HG03025 (cell line): ENCODE measurements around the gene MED29.
"Not testable (repeated sequence)": the region's sequence is repeated elsewhere in the genome, so short reads cannot be mapped to it uniquely, and the experiment has no call there.

Experiments used
- ATAC-seq: cut with Tn5 transposase; IDR thresholded peaks from one replicate; pipeline ENCODE4 v1.9.1; 2021; ENCODE audit warnings: mild to moderate bottlenecking, moderate library complexity; ENCODE audit not compliant: unreplicated experiment, low FRiP score

The MED29 gene

DNA sequence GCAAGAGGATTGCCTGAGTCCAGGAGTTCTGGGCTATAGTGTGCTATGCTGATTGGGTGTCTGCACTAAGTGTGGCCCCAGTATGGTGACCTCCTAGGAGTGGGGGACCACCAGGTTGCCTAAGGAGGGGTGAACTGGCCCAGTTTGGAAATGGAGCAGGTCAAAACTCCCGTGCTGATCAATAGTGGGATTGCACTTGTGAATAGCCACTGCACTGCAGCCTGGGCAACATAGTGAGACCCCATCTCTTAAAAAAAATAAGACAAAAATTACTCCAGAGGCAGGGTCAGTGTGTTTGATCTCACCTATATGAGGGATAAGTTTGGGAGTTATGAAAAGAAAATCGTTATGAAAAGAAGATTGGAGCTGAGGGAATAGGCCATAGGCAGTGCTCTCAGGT, 22.0 kb upstream of the MED29 start:
- no peak for ATAC-seq

DNA sequence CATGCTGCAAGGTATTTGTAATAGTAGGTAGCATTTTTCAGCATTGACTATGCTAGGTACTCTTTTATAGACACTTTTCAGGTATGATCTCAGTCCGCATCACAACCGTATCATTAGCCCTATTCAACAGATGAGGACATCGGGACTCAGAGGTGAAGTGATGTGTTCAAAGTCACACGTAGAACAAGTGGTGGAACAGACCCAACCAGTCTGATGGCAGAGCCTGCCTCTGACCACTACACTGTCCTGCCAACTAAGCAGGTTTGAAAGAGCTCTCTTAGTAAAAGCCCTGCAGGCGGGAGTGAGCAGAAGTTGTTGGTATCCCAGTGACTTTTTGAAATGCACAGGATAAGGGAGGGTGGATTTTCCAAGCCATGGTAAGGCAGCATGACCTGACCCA, 20.4 kb upstream of the MED29 start:
- ATAC-seq = no peak

- no peak for ATAC-seq
These were observed 19.0 kb upstream of the MED29 start for GRCh38 chr19:39372047-39372802.

- ATAC-seq = no peak
These were observed 18.2 kb upstream of the MED29 start for GRCh38 chr19:39372941-39373340.

- ATAC-seq = no peak
These were observed 15.2 kb upstream of the MED29 start for GRCh38 chr19:39375929-39376328.

GRCh38 chr19:39377373-39378362, 13.5 kb upstream of the MED29 start:
- no peak for ATAC-seq

GRCh38 chr19:39379366-39379765, 11.8 kb upstream of the MED29 start:
- not testable (repeated sequence) for ATAC-seq

GRCh38 chr19:39379865-39380396, 11.2 kb upstream of the MED29 start:
- ATAC-seq = no peak

DNA sequence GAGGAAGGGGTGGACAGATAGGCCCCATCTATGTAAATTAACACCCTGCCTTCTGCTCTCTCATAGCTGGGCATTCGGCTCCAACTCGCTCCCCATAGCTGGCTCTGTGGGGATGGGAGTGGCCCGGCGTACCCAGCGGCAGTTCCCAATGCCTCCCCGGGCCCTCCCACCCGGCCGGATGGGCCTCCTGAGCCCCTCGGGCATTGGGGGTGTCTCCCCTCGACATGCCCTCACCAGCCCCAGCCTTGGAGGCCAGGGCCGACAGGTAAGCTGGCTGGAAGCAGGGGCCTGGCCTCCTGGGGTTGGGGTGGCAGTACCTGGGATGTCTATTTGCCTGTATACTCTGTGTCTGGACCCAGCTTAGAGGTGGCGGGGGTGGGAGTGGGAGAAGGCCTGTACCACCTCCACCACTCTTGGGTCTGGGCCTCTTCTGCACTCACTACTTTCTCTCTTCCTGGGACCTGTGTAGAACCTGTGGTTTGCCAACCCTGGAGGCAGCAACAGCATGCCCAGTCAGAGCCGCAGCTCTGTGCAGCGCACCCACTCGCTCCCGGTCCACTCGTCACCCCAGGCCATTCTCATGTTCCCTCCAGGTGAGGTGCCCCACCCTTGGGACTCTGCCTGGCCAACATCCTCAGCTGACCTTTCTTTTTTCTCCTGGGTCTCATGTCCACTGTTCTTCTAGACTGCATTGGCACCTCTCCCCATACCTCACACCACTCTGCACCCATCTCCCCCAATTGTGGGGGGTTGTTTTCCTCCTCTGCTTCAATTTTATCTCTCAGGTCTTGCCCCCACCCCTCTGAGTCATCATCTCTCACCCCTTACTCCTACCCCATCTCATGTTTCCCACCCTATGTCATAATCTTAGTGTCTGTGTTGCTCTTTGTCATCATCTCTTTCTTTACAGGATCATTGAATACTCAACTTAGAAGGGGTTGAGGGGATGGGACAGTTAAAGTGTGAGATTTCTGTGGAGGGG, 10.4 kb upstream of the MED29 start:
- ATAC-seq = no peak

- ATAC-seq = no peak
These were observed 9.1 kb upstream of the MED29 start for GRCh38 chr19:39381910-39382611.

- no peak for ATAC-seq
These were observed 8.0 kb upstream of the MED29 start for GRCh38 chr19:39382991-39383828.

DNA sequence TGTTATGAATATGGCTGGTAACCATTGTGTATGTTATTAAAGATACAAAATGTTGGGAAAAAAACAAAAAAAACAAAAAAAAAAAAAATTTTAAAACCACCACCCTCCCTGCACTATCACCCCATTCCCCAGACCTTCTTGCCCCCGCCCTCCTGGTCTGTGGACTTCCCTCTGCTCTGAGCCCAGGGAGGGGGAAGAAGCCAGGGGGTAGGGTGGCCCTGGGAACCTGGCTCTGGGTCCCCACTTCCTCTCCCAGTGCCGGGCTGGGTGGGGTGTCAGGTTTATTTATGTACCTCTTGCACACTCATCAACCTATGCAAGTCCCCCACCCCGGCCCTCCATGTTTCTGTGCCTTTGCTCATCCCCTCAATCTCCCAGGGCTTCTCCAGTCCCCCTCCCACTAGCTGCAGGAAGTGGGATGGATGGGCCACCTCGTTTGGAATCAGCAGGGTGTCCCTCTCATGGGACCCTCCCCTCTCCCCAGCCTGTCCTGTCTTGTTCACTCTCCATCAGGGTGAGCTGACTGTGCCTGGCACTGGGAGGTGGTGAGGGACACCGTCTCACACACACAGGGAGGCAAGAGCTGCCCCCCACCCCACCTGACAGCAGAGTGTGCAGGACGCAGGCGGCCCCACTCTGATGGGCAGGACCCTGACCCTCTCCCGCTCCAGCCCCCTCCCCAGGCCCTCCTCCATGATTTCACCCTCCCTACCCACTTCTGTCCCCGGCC, 6.2 kb upstream of the MED29 start:
- no peak for ATAC-seq

DNA sequence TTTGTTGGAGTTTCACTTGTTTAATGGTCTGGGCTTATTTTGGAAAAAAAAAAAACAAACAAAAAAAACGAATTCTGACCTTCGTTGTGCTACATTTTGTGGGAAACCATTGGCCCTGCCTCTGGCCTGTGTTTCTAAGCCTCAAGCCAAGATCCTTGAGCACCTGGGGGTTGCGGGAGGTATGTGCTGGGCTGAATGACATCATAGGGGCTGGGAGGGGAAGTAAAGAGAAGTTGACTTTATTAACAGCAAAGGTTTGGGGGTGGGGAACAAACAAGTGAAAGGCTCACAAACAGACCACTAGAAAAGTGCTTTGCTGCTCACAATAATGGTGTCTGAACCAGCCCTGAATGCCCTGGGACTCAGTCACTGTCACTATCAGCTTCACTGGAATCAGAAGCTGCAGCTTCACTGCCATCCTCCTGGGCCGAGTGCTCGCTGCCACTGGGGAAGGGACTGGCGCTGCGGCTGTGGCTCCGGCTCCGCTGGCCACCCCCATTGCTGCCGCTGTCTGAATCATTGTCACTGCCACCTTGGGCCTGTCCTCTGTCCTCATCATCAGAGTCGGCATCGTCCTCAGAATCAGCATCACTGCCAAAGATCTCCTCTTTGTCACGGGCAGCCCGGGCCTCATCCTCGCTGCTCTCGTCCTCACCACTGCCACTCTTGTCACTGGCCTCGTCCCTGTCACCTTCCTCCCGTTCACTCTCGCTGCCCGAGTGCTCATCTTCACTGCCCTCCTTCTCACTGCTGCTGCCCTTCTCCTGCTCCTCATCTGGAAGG, 5.4 kb upstream of the MED29 start:
- no peak for ATAC-seq

DNA sequence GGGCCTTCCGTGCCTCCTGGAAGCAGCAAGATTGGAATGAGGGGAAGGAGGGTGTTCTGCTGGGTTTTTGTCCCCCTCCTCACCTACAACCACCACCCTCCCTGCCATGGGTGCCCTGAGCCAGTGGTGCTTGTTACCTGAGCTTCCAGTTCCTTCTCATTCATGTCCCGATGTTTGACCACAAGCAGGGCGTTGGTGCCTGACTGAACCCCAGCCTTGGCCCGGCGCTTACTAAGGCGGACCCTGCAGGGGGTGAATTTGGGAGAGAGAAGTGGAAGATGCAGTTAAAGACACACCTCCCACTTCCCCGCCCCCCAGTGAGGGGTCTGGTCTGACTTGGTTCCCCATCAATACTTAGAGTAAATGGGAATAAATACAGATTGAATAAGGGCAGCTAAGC, 4.6 kb upstream of the MED29 start:
- no peak for ATAC-seq

DNA sequence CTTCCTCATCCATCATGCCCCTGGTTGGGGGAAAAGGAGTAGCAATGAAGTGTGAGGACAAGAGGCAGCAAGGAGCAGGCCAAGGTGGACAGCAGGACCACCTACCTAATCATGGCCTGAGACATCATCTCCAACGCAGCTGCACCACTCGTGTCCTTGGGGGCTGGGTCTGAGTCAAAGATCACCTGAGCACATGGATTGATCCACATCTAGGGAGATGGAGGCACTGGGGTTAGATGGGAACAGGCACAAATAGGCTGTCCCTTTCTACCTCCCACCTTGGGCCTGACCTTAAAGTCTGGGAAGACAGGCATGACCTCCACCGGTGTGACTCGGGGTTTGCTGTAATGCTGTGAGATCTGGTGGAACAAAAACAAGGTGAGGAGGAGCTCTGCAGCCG, 2.5 kb upstream of the MED29 start:
- ATAC-seq = no peak

GRCh38 chr19:39389631-39390414, 1.4 kb upstream of the MED29 start:
- ATAC-seq = no peak

- no peak for ATAC-seq
These were observed 777 bp upstream of the MED29 start for GRCh38 chr19:39390451-39390750.
